Heart left ventricle (tissue), 16 donors: ENCODE measurements around the gene FAAP20. TPM values are rescaled to one million over a fixed set of nuclear protein-coding genes. Genes with fewer than 3 reads are reported as not detected.

ENCODE experiments used
- ATAC-seq, 4 donors: fragments of 200-7000 bp; cut with Tn5 transposase; one replicate each; pipeline ENCODE4 v1.9.1; 2020 to 2022; ENCODE audit warnings: moderate library complexity in 4 of 4, mild to moderate bottlenecking in 3 of 4, moderate number of reproducible peaks in 1 of 4
- DNase-seq, 5 donors: peaks; one replicate each; pipeline ENCODE4 v3.0.0-alpha.2; 2020
- H3K27ac ChIP-seq, 12 donors: fragments of 200-600 bp; sonication (generic) in 4 of 12; one replicate each; pipeline versions ENCODE4 v1.5.0 to v1.8.0; 2016 to 2022; ENCODE audit warnings: mild to moderate bottlenecking in 2 of 12
- H3K27me3 ChIP-seq, 9 donors: fragments of 200-600 bp; sonication (generic) in 2 of 9; one replicate each; pipeline versions ENCODE4 v1.5.1 to v1.8.0; 2016 to 2022; ENCODE audit warnings: mild to moderate bottlenecking in 3 of 9
- H3K36me3 ChIP-seq, 9 donors: fragments of 200-600 bp; sonication (generic) in 2 of 9; one replicate each; pipeline versions ENCODE4 v1.5.0 to v1.8.0; 2018 to 2022; ENCODE audit warnings: mild to moderate bottlenecking in 2 of 9
- H3K4me1 ChIP-seq, 12 donors: fragments of 200-600 bp; sonication (generic) in 4 of 12; one replicate each; pipeline versions ENCODE4 v1.5.0 to v1.8.0; 2016 to 2022; ENCODE audit warnings: mild to moderate bottlenecking in 3 of 12
- H3K4me3 ChIP-seq, 12 donors: fragments of 200-600 bp; sonication (generic) in 4 of 12; one replicate each; pipeline versions ENCODE4 v1.5.0 to v1.8.0; 2017 to 2022; ENCODE audit warnings: mild to moderate bottlenecking in 9 of 12, moderate library complexity in 4 of 12
- H3K9me3 ChIP-seq, 12 donors: fragments of 200-600 bp; sonication (generic) in 4 of 12; one replicate each; pipeline versions ENCODE4 v1.5.0 to v1.8.0; 2016 to 2022; ENCODE audit warnings: mild to moderate bottlenecking in 1 of 12
- POLR2A ChIP-seq, 2 donors: fragments of 450-650 bp; IDR thresholded peaks; one replicate each; pipeline ENCODE4 v1.6.1; 2017; ENCODE audit warnings: antibody characterized with exemption in 2 of 2, mild to moderate bottlenecking in 2 of 2, moderate library complexity in 2 of 2
- WGBS, 4 donors: extraction: QIAGEN DNeasy Blood & Tissue Kit in 2 of 4; methylation state at CpG; one replicate each; pipeline versions ENCODE4 v1.1.5 to v1.1.7; 2013 to 2018; 5-methylcytosine and 5-hydroxymethylcytosine counted together
- intact Hi-C, 10 donors: fragments of 100-400 bp; cut with DNase I; formaldehyde crosslinking; loops; one replicate each; pipeline versions ENCODE4 v1.11.1 to v1.14.2; 2022
- polyA plus RNA-seq, 2 donors: library from polyadenylated mRNA; stranded (reverse); fragments of 200-250 nt; gene quantifications; one replicate each; pipeline ENCODE4 v1.2.3, GENCODE V29; 2013
- total RNA-seq, 9 donors: library from RNA; depleted of rRNA in 2 of 9; stranded (reverse); fragments of >200 nt in 2 of 9; fragmentation: NEBNext Ultra II Directional in 3 of 9; extraction: Animal tissue kit (Norgen Biotek cat#: 25700) in 3 of 9; gene quantifications; one replicate each; pipeline versions ENCODE4 v1.1.0 to v1.2.4, GENCODE V29; 2016 to 2023
- TF ChIP-seq, protein P1 (sequence below), 12 donors: fragments of 200-600 bp; sonication (generic) in 4 of 12; IDR thresholded peaks; one replicate each; pipeline versions ENCODE4 v1.5.0 to v1.8.0; 2018 to 2022; ENCODE audit warnings: antibody characterized with exemption in 12 of 12, mild to moderate bottlenecking in 5 of 12
- donor health status: ischemic (EF 13 %, LVEDD 7.1; RV severe dilation, severe dysfunction).
- donor health status: healthy with polysubstance abuse.
- donor health status: DM: no; HTN: yes; CAD: no.
- donor health status: DM: no; HTN: no; CAD: no.
- donor health status: ischemic (EF 25% LVEDD 6.9; RV normal size, moderate dysfunction).
- donor health status: ischemic (EF 25% LVEDD 5.7; RV mildly dilated, moderate dysfunction).
- donor health status: healthy.
- donor health status: DM: yes; HTN: yes; CAD: no.
- donor health status: ischemic (EF 35%, LVEDD 5.7; RV mildly dilated, moderate dysfunction).
- donor health status: nonischemic (EF 11% LVEDD 7.7; RV severe dilation, severe dysfunction).
- donor health status: DM: yes; HTN: yes; CAD: no.
- donor health status: PGD.
- donor health status: ischemic (EF 29% LVEDD 5.4; RV normal size, mild dysfunction).
- donor health status: nonischemic (EF 23%, LVEDD 6.1; RV moderate dilation, normal function).

FAAP20 gene
- total and polyA plus RNA-seq, 11 donors: 20.9 to 61.3 (median 36.6) TPM

DNA sequence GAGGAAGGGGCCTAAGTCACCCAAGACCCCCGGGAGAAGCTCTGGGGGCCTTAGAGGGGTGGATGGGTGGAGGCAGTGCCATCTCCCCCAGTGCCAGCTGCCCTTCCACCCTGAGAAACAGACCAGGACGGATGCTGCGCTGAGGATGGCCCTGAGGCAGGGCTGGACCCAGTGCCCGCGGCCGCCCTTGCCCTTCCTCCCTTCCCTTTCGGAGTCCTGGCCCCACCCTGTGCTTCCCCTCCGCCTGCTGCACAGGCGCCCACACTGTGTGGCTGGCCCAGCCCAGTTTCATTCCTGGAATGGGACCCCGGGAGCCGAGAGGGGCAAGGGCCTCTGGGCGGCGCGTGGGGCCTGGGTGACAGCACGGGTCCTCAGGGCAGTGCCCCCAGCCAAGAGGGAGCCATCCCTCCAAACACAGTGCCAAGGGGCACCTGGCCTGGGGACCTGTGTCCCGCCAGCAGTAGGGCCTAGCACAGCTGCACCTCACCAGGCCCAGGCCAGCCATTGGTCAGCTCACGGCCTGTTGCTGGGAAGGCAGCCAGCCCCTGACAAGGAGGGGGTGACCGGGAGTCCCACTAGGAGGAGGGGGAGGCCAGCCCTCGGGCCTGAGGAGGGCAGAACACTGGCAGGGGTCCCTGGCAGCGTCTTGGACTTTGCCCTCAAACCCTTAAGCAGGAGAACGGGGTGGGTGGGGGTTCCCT lies 20.1 kb upstream of the FAAP20 start:
- H3K4me1 ChIP-seq: peaks cover 16 to 45% (median 37%) of the 10 kb centered on the region in 12 donors

DNA sequence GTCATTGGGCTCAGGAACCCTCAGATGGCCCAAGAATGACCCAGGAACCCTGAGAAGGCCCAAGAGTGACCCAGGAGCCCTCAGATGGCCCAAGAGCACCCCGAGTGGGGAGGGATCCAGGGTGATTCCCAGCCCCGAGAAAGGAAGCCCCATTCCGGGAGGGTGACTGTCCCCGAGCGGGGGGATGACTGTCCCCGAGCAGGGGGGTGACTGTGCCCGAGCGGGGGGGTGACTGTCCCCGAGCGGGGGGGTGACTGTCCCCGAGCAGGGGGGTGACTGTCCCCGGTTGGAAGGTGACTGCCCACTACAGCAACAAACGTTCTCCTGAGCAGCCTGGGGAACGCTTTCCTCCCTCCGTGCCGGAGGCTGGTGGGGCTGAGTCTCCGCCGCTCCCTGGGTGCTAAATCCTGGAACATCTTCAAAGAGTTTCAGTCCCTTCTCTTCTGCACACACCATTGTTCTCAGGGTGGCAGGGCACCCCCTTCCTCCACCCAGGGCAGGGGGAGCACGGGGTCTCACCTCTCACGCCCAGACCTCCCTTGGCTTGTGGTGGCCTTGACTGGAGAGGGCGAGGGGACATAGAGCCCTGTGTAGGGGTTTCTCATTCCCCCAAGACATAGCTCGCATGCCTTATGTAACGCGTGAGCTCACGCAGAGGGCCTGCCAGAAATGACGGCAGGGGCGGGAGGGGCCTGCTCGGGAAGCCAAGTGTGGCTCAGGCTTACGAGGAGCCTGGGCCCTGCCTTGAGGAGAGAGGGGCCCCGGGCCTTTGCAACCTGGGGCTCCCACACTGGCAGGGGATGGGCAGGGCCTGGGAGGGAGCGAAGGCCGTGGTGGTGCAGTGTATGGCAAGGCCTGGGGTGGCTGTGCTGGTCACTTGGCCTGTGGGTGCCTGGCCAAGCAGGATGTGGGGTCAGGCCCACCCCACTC lies 19.3 kb upstream of the FAAP20 start:
- DNase-seq: peak; percentile 90 to 92 (median 90)

More for the DNA sequence above, 20.1 kb upstream of the FAAP20 start:
- intact Hi-C loops: loop anchor here in 1 of 10 donors (5.0 kb wide), 1 partner anchor 98 kb away; no protein-coding TSS in a partner anchor
- ATAC-seq: peak in 3 of 4 donors; percentile 27 to 36 (median 29)
- peak; percentile 70 to 78 (median 72) for DNase-seq
- TF ChIP-seq, protein P1, sequence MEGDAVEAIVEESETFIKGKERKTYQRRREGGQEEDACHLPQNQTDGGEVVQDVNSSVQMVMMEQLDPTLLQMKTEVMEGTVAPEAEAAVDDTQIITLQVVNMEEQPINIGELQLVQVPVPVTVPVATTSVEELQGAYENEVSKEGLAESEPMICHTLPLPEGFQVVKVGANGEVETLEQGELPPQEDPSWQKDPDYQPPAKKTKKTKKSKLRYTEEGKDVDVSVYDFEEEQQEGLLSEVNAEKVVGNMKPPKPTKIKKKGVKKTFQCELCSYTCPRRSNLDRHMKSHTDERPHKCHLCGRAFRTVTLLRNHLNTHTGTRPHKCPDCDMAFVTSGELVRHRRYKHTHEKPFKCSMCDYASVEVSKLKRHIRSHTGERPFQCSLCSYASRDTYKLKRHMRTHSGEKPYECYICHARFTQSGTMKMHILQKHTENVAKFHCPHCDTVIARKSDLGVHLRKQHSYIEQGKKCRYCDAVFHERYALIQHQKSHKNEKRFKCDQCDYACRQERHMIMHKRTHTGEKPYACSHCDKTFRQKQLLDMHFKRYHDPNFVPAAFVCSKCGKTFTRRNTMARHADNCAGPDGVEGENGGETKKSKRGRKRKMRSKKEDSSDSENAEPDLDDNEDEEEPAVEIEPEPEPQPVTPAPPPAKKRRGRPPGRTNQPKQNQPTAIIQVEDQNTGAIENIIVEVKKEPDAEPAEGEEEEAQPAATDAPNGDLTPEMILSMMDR (IDR thresholded peaks at IDR 0.05): no peak
- TF ChIP-seq POLR2A (IDR thresholded peaks at IDR 0.05): no peak
- Histone ChIP-seq H3K27me3 (no peaks in the 10 kb centered on the region), H3K9me3 (no peaks in the 10 kb centered on the region), H3K4me3 (peak overlapping the region in 4 of 12 donors; percentile 16 to 56 (median 52)), H3K36me3 (no peaks in the 10 kb centered on the region), H3K27ac (peak overlapping the region; percentile 92 to 100 (median 98))
- WGBS, 4 donors: 38 to 40% (median 40%) methylated on average over 12 to 21 of the region's 21 CpGs

DNA sequence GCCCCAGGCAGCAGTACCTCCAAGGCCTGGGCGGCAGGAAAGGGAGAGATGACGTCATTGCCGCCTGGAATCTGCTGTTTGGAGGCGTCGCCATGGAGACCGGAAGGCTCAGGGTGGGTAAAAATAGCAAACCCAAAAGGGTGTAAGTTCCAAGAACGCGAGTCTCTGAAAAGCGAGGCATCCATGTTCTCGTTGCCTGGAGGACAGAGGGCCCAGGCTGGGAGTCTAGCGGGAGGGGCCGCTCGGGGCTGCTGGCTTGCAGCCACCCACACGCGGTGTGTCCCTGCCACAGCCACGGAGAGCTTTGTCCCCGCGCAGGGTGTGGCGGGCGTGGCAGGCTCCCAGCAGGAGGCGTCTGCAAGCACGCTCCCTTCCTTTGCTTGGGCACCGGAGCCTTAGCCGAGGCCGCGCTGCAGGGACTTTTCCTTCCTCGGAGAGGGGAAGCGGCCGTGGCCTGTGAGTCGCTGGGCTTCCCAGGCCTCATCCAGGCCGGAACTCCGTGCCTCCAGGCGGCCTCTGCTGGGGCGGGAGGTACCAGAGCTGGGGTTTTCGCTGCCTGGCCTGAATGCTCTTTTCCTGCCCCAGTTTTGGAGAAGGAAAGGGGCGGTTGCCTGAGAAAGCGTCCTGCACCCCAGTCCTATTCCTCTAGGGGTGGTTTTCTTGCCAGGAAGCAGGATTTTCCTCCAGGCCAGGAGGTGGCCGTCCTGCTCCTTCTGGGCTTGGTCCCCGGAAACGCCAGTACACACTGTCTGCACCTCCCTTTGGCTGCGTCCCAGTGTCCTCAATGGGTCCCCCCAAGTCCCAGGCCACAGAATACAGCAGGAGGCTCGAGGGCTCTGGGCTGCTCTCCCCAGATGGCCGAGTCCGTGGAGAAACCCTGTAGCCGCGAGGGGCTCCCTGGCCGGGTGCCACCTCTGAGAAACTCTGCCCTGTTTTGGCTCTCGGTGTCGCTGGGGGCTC lies 18.2 kb upstream of the FAAP20 start:
- H3K4me3 ChIP-seq: peak overlapping the region in 10 of 12 donors; percentile 26 to 56 (median 44)
- WGBS, 4 donors: 8 to 18% (median 10%) methylated on average over 29 to 49 of the region's 49 CpGs
- TF ChIP-seq, protein P1 (IDR thresholded peaks at IDR 0.05): peak in 9 of 12 donors; percentile 20 to 55 (median 33)
- TF ChIP-seq POLR2A (IDR thresholded peaks at IDR 0.05): peak in 1 of 2 donors; percentile 49
- peak; percentile 53 to 74 (median 72) for ATAC-seq
- H3K27ac ChIP-seq: peak overlapping the region; percentile 92 to 100 (median 98)
- H3K9me3 ChIP-seq: no peaks in the 10 kb centered on the region
- intact Hi-C loops: loop anchor here in 3 of 10 donors (1.0 to 5.0 kb wide), 3 partner anchors 14 to 99 kb away; no protein-coding TSS in a partner anchor
- peaks cover 16 to 62% (median 51%) of the 10 kb centered on the region in 12 donors for H3K4me1 ChIP-seq
- no peaks in the 10 kb centered on the region for H3K36me3 ChIP-seq
- no peaks in the 10 kb centered on the region for H3K27me3 ChIP-seq
- DNase-seq: peak; percentile 93 to 97 (median 96)

More for the DNA sequence above, 19.3 kb upstream of the FAAP20 start:
- 6 to 29% (median 25%) methylated on average over 14 to 32 of the region's 32 CpGs for WGBS, 4 donors
- H3K4me3 ChIP-seq: peak overlapping the region in 10 of 12 donors; percentile 16 to 56 (median 43)
- no peaks in the 10 kb centered on the region for H3K36me3 ChIP-seq
- H3K27me3 ChIP-seq: no peaks in the 10 kb centered on the region
- H3K9me3 ChIP-seq: no peaks in the 10 kb centered on the region
- peak overlapping the region; percentile 92 to 100 (median 98) for H3K27ac ChIP-seq
- TF ChIP-seq, protein P1 (IDR thresholded peaks at IDR 0.05): no peak
- no peak for TF ChIP-seq POLR2A (IDR thresholded peaks at IDR 0.05)
- peaks cover 16 to 51% (median 42%) of the 10 kb centered on the region in 12 donors for H3K4me1 ChIP-seq
- peak; percentile 53 to 77 (median 66) for ATAC-seq
- intact Hi-C loops: loop anchor here in 3 of 10 donors (1.0 to 5.0 kb wide), 3 partner anchors 13 to 98 kb away; no protein-coding TSS in a partner anchor
